ENCODE measurements around the gene CCNL2.

- TF ChIP-seq CTCF (IDR thresholded peaks at IDR 0.05; ENCODE audit: insufficient read depth, low read length): peak; percentile 85
- no peak for TF ChIP-seq SPI1 (IDR thresholded peaks at IDR 0.05; ENCODE audit: borderline replicate concordance, low read depth)
Observed at GRCh38 chr1:1371746-1372711, 27.1 kb downstream of the CCNL2 start.

Data from HL-60 (cell line).